ENCODE data around the gene SYNPO2. TPM values are rescaled to one million over a fixed set of nuclear protein-coding genes. Genes with fewer than 3 reads are reported as not detected.

The SYNPO2 gene
- polyA plus RNA-seq, 1 donor (not counting 4 experiments of a cell fraction or from before 2014, with no cell fraction given), result 0.34 TPM

- DNase-seq (ENCODE audit: low read depth, low spot score) (no peak), FAIRE-seq (peak; percentile 23)
- no peaks in the 10 kb centered on the region for H3K36me3 ChIP-seq (ENCODE audit: control insufficient read depth in 2 of 2, extremely low read depth in 1 of 2, insufficient read depth in 2 of 2, low read length in 2 of 2)
- H2AFZ ChIP-seq (ENCODE audit: control insufficient read depth, low read length), result no peak overlapping the region
- H3K9me1 ChIP-seq (ENCODE audit: control insufficient read depth, extremely low read depth, insufficient read depth, low read length), result no peaks in the 10 kb centered on the region
- H3K79me2 ChIP-seq (ENCODE audit: control insufficient read depth, insufficient read depth, low read length), result no peaks in the 10 kb centered on the region
- H3K27me3 ChIP-seq (ENCODE audit: control insufficient read depth, extremely low read depth, insufficient read depth, low read length), result no peaks in the 10 kb centered on the region
- no peaks in the 10 kb centered on the region for H3K4me1 ChIP-seq (ENCODE audit: control insufficient read depth, extremely low read depth, insufficient read depth, low read length)
- no peak overlapping the region for H3K4me3 ChIP-seq (ENCODE audit: control insufficient read depth in 2 of 3, extremely low read depth in 1 of 3, insufficient read depth in 2 of 3, low read depth in 1 of 3, low read length in 3 of 3)
- no peaks in the 10 kb centered on the region for H3K9me3 ChIP-seq (ENCODE audit: control insufficient read depth, low read depth, low read length)
- dilution Hi-C loops (cut with MboI; ENCODE audit: extremely low pct_ligation_motif_present, low sequenced_read_pairs), result no loop called here
- no peaks in the 10 kb centered on the region for H4K20me1 ChIP-seq (ENCODE audit: control insufficient read depth, extremely low read depth, insufficient read depth, low read length)
- H3K27ac ChIP-seq (ENCODE audit: control insufficient read depth, insufficient read depth, low read length), result no peak overlapping the region
- no peak overlapping the region for H3K9ac ChIP-seq (ENCODE audit: control insufficient read depth, extremely low read depth, insufficient read depth, low read length)
- H3K4me2 ChIP-seq (ENCODE audit: control insufficient read depth, extremely low read depth, insufficient read depth, low read depth, low read length), result no peak overlapping the region
- TF ChIP-seq EZH2 (IDR thresholded peaks at IDR 0.05; ENCODE audit: low read length) (no peak), CTCF (optimal IDR thresholded peaks at IDR 0.05 in 1 of 3, IDR thresholded peaks at IDR 0.05 in 1 of 3, conservative IDR thresholded peaks at IDR 0.05 in 1 of 3; ENCODE audit: extremely low read depth in 1 of 3, insufficient read depth in 2 of 3, low read length in 3 of 3) (peak; percentile 23 to 42 (median 34))
Observed at GRCh38 chr4:118954246-118954645, 65.6 kb downstream of the SYNPO2 start.

GRCh38 chr4:118955515-118955914, 66.9 kb downstream of the SYNPO2 start:
- Histone ChIP-seq H3K4me3 (ENCODE audit: control insufficient read depth in 2 of 3, extremely low read depth in 1 of 3, insufficient read depth in 2 of 3, low read depth in 1 of 3, low read length in 3 of 3) (no peak overlapping the region), H3K9me1 (ENCODE audit: control insufficient read depth, extremely low read depth, insufficient read depth, low read length) (no peaks in the 10 kb centered on the region), H3K4me1 (ENCODE audit: control insufficient read depth, extremely low read depth, insufficient read depth, low read length) (no peaks in the 10 kb centered on the region), H3K79me2 (ENCODE audit: control insufficient read depth, insufficient read depth, low read length) (no peaks in the 10 kb centered on the region), H3K27me3 (ENCODE audit: control insufficient read depth, extremely low read depth, insufficient read depth, low read length) (no peaks in the 10 kb centered on the region), H2AFZ (ENCODE audit: control insufficient read depth, low read length) (no peak overlapping the region), H3K4me2 (ENCODE audit: control insufficient read depth, extremely low read depth, insufficient read depth, low read depth, low read length) (no peak overlapping the region), H3K36me3 (ENCODE audit: control insufficient read depth in 2 of 2, extremely low read depth in 1 of 2, insufficient read depth in 2 of 2, low read length in 2 of 2) (no peaks in the 10 kb centered on the region), H3K27ac (ENCODE audit: control insufficient read depth, insufficient read depth, low read length) (no peak overlapping the region), H3K9me3 (ENCODE audit: control insufficient read depth, low read depth, low read length) (no peaks in the 10 kb centered on the region), H3K9ac (ENCODE audit: control insufficient read depth, extremely low read depth, insufficient read depth, low read length) (no peak overlapping the region), H4K20me1 (ENCODE audit: control insufficient read depth, extremely low read depth, insufficient read depth, low read length) (no peaks in the 10 kb centered on the region)
- dilution Hi-C loops (cut with MboI; ENCODE audit: extremely low pct_ligation_motif_present, low sequenced_read_pairs), result no loop called here
- FAIRE-seq (no peak), DNase-seq (ENCODE audit: low read depth, low spot score) (no peak)
- TF ChIP-seq EZH2 (IDR thresholded peaks at IDR 0.05; ENCODE audit: low read length), result no peak
- TF ChIP-seq CTCF (optimal IDR thresholded peaks at IDR 0.05 in 1 of 3, IDR thresholded peaks at IDR 0.05 in 1 of 3, conservative IDR thresholded peaks at IDR 0.05 in 1 of 3; ENCODE audit: extremely low read depth in 1 of 3, insufficient read depth in 2 of 3, low read length in 3 of 3), result no peak
